Endometrial microvascular endothelial cells (primary cell): Measurements from ENCODE around the gene EXOC4. TPM values are rescaled to one million over a fixed set of nuclear protein-coding genes. Genes with fewer than 3 reads are reported as not detected.

Experiments used
- in situ Hi-C: cut with HindIII; loops from 2 replicates; pipeline ENCODE4 v1.10.0; 2017; ENCODE audit warnings: low sequenced_read_pairs, low pct_unique_long_range_greater_than_20kb; ENCODE audit errors: inconsistent ontology term
- total RNA-seq: library from RNA; depleted of rRNA; stranded (reverse); fragments of >200 nt; gene quantifications from one replicate; pipeline ENCODE4 v1.2.3, GENCODE V29; 2015; ENCODE audit errors: inconsistent ontology term

Gene EXOC4
- total RNA-seq, 1 donor from 2014 or later, result 38.5 TPM

GRCh38 chr7:133573554-133574265 lies 320.8 kb downstream of the EXOC4 start:
- in situ Hi-C loops, result no loop called here

- in situ Hi-C loops, result no loop called here
Observed at GRCh38 chr7:133575726-133576440, 323.0 kb downstream of the EXOC4 start.

GRCh38 chr7:133576612-133577168 lies 323.8 kb downstream of the EXOC4 start:
- in situ Hi-C loops, result no loop called here

GRCh38 chr7:133582766-133583523 lies 330.1 kb downstream of the EXOC4 start:
- in situ Hi-C loops, result no loop called here

- in situ Hi-C loops, result no loop called here
Observed at GRCh38 chr7:133583545-133584171, 330.8 kb downstream of the EXOC4 start.

GRCh38 chr7:133584956-133585668 lies 332.2 kb downstream of the EXOC4 start:
- in situ Hi-C loops, result no loop called here

GRCh38 chr7:133586253-133586652 lies 333.4 kb downstream of the EXOC4 start:
- in situ Hi-C loops, result no loop called here

- in situ Hi-C loops, result no loop called here
Observed at GRCh38 chr7:133587903-133588302, 335.0 kb downstream of the EXOC4 start.

- in situ Hi-C loops, result no loop called here
Observed at GRCh38 chr7:133590795-133591194, 337.9 kb downstream of the EXOC4 start.

GRCh38 chr7:133591704-133592340 lies 338.9 kb downstream of the EXOC4 start:
- in situ Hi-C loops, result no loop called here

- in situ Hi-C loops, result no loop called here
Observed at GRCh38 chr7:133593561-133593960, 340.7 kb downstream of the EXOC4 start.

- in situ Hi-C loops, result no loop called here
Observed at GRCh38 chr7:133601617-133602016, 348.7 kb downstream of the EXOC4 start.

GRCh38 chr7:133602291-133602690 lies 349.4 kb downstream of the EXOC4 start:
- in situ Hi-C loops, result no loop called here

GRCh38 chr7:133606991-133607390 lies 354.1 kb downstream of the EXOC4 start:
- in situ Hi-C loops, result no loop called here

GRCh38 chr7:133609806-133610205 lies 356.9 kb downstream of the EXOC4 start:
- in situ Hi-C loops, result no loop called here

- in situ Hi-C loops, result no loop called here
Observed at GRCh38 chr7:133611955-133612354, 359.1 kb downstream of the EXOC4 start.

- in situ Hi-C loops, result no loop called here
Observed at GRCh38 chr7:133613250-133613790, 360.4 kb downstream of the EXOC4 start.

GRCh38 chr7:133614251-133614650 lies 361.4 kb downstream of the EXOC4 start:
- in situ Hi-C loops, result no loop called here
